Measurements from ENCODE around the gene GPR161.

DNA sequence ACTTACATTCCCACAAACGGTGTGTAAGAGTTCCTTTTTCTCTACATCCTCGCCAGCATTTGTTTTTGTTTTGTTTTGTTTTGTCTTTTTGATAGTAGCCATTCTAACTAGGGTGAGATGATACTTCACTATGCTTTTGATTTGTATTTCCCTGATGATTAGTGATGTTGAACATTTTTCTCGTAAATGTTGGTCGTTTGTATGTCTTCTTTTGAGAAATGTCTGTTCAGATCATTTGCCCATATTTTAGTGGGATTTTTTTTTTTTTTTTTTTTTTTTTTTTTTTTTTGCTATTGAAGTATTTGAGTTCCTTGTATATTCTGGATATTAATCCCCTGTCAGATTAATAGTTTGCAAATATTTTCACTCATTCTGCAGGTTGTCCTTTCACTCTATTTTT is 19.2 kb upstream of the GPR161 start:
- TF ChIP-seq, protein P1, sequence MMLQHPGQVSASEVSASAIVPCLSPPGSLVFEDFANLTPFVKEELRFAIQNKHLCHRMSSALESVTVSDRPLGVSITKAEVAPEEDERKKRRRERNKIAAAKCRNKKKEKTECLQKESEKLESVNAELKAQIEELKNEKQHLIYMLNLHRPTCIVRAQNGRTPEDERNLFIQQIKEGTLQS (IDR thresholded peaks at IDR 0.05), result no peak
- TF ChIP-seq, protein P1 (CRISPR knock-in tag; conservative IDR thresholded peaks at IDR 0.05), result no peak
- TF ChIP-seq, protein P2, sequence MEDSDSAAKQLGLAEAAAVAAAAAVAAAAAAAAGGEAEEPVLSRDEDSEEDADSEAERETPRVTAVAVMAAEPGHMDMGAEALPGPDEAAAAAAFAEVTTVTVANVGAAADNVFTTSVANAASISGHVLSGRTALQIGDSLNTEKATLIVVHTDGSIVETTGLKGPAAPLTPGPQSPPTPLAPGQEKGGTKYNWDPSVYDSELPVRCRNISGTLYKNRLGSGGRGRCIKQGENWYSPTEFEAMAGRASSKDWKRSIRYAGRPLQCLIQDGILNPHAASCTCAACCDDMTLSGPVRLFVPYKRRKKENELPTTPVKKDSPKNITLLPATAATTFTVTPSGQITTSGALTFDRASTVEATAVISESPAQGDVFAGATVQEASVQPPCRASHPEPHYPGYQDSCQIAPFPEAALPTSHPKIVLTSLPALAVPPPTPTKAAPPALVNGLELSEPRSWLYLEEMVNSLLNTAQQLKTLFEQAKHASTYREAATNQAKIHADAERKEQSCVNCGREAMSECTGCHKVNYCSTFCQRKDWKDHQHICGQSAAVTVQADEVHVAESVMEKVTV (CRISPR knock-in tag; IDR thresholded peaks at IDR 0.05), result no peak
- no peak for TF ChIP-seq CEBPB (tag; IDR thresholded peaks at IDR 0.05)
- TF ChIP-seq ZNF384 (IDR thresholded peaks at IDR 0.05; ENCODE audit: low read depth, low read length), result 0 out of 2 replicates have a peak, but pooled peaks have one; percentile 30
- TF ChIP-seq, protein P3, sequence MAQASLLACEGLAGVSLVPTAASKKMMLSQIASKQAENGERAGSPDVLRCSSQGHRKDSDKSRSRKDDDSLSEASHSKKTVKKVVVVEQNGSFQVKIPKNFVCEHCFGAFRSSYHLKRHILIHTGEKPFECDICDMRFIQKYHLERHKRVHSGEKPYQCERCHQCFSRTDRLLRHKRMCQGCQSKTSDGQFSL (CRISPR knock-in tag; IDR thresholded peaks at IDR 0.05), result no peak
- TF ChIP-seq, protein P3 (tag; IDR thresholded peaks at IDR 0.05), result no peak
- TF ChIP-seq ATF1 (CRISPR knock-in tag; IDR thresholded peaks at IDR 0.05), result no peak
- TF ChIP-seq ATF1 (tag; IDR thresholded peaks at IDR 0.05), result no peak
- TF ChIP-seq XRCC5 (IDR thresholded peaks at IDR 0.05; ENCODE audit: low read depth, low read length), result no peak
- no peak for TF ChIP-seq TCF3 (CRISPR knock-in tag; IDR thresholded peaks at IDR 0.05)

Data from K562 (cell line).